Measurements from ENCODE around the gene EDA2R.

The EDA2R gene

GRCh38 chrX:66547847-66548369 is 91.0 kb downstream of the EDA2R start:
- Histone ChIP-seq H3K4me3 (ENCODE audit: low read length, poor library complexity, severe bottlenecking) (no peak overlapping the region), H3K27me3 (ENCODE audit: insufficient read depth, low read length, poor library complexity, severe bottlenecking) (no peaks in the 10 kb centered on the region), H3K36me3 (ENCODE audit: insufficient read depth, low read length) (no peaks in the 10 kb centered on the region), H3K9me2 (replicated peaks; ENCODE audit: low read depth, low read length) (no peaks in the 10 kb centered on the region), H3F3A (ENCODE audit: low read depth) (no peaks in the 10 kb centered on the region), H3K9me3 (ENCODE audit: insufficient read depth, low read depth, low read length) (no peaks in the 10 kb centered on the region), H2AFZ (ENCODE audit: low read length) (no peak overlapping the region), H3K4me1 (ENCODE audit: insufficient read depth, low read length, poor library complexity, severe bottlenecking) (no peaks in the 10 kb centered on the region), H3K9ac (ENCODE audit: low read depth, low read length, poor library complexity, severe bottlenecking) (no peak overlapping the region), H3K4me2 (ENCODE audit: low read depth, low read length, poor library complexity, severe bottlenecking) (no peak overlapping the region), H3K79me2 (ENCODE audit: insufficient read depth, low read length) (no peaks in the 10 kb centered on the region), H4K20me1 (ENCODE audit: insufficient read depth, low read length, poor library complexity, severe bottlenecking) (no peaks in the 10 kb centered on the region)
- no peak for TF ChIP-seq CTCF (conservative IDR thresholded peaks at IDR 0.05; ENCODE audit: low read length)
